ENCODE measurements around the gene SAMD4A.

DNA sequence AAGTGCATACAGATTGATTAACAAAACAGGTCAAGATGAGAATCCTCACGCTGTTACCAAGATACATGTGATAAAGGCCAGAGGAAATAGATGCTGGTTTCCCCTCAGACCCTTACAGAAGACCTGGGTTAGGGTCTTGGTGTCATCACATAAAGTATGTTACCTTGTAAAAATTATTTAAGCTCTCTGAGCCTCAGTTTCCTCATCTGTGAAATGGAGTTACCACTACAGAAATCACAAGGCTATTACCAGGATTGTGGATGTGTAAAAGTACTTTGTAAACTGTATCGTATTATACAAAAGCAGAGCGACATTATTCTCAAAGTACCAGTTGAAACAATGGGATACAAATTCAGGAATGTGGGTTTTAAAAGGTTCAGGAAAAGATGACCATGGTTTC lies 14.0 kb downstream of the SAMD4A start:
- TF ChIP-seq EZH2 (IDR thresholded peaks at IDR 0.05; ENCODE audit: insufficient read depth, poor library complexity, severe bottlenecking) (no peak), EZH2phosphoT487 (IDR thresholded peaks at IDR 0.05; ENCODE audit: insufficient read depth, low read depth) (no peak)
